Chondrocyte (in vitro differentiated cells): ENCODE results near the gene ITPKB. TPM values are rescaled to one million over a fixed set of nuclear protein-coding genes. Genes with fewer than 3 reads are reported as not detected.

Source experiments
- DNase-seq: peaks from one replicate; pipeline ENCODE4 v3.0.0; 2021; ENCODE audit warnings: mixed read lengths, low spot score
- H3K27ac Mint-ChIP-seq: one replicate; pipeline ENCODE4 v1.8.0; 2021; ENCODE audit warnings: mild to moderate bottlenecking, moderate library complexity, mixed read lengths; ENCODE audit not compliant: unreplicated experiment
- H3K27me3 Mint-ChIP-seq: 2 replicates; pipeline ENCODE4 v1.8.0; 2021; ENCODE audit warnings: low read depth, mixed read lengths
- H3K36me3 Mint-ChIP-seq: 2 replicates; pipeline ENCODE4 v1.8.0; 2021; ENCODE audit warnings: low read depth, mixed read lengths
- H3K4me1 Mint-ChIP-seq: 2 replicates; pipeline ENCODE4 v1.8.0; 2021; ENCODE audit warnings: low read depth, mild to moderate bottlenecking, mixed read lengths
- H3K4me3 Mint-ChIP-seq: one replicate; pipeline ENCODE4 v1.8.0; 2021; ENCODE audit warnings: mild to moderate bottlenecking, moderate library complexity, mixed read lengths; ENCODE audit not compliant: unreplicated experiment
- H3K9me3 Mint-ChIP-seq: 2 replicates; pipeline ENCODE4 v1.8.0; 2021; ENCODE audit warnings: low read depth, mixed read lengths
- CTCF ChIP-seq: fragments of 200-600 bp; sonication (generic); IDR thresholded peaks from 2 replicates; pipeline ENCODE4 v1.5.0; 2021; ENCODE audit warnings: antibody characterized with exemption, mild to moderate bottlenecking, moderate library complexity
- total RNA-seq: library from RNA; stranded (reverse); gene quantifications from 3 replicates; pipeline ENCODE4 v1.2.1, GENCODE V29; 2021

The ITPKB gene
- total RNA-seq, 1 donor from 2014 or later: 13.4 TPM

GRCh38 chr1:226627050-226627755, 111.9 kb downstream of the ITPKB start:
- Mint-ChIP-seq H3K4me1 (peaks cover 9% of the 10 kb centered on the region), H3K9me3 (peaks cover 3% of the 10 kb centered on the region), H3K4me3 (no peak overlapping the region), H3K27ac (no peak overlapping the region), H3K27me3 (no peaks in the 10 kb centered on the region), H3K36me3 (no peaks in the 10 kb centered on the region)
- peak; percentile 17 for DNase-seq
- no peak for TF ChIP-seq CTCF

- H3K36me3 Mint-ChIP-seq: peaks cover 2% of the 10 kb centered on the region
- peak; percentile 46 for DNase-seq
Measured at GRCh38 chr1:226626577-226626956, 112.5 kb downstream of the ITPKB start.

GRCh38 chr1:226625832-226626576, 113.1 kb downstream of the ITPKB start:
- peak; percentile 68 for DNase-seq
- TF ChIP-seq CTCF: no peak
- Mint-ChIP-seq H3K27me3 (no peaks in the 10 kb centered on the region), H3K9me3 (peaks cover 14% of the 10 kb centered on the region), H3K4me1 (peaks cover 9% of the 10 kb centered on the region), H3K27ac (no peak overlapping the region), H3K4me3 (no peak overlapping the region), H3K36me3 (peaks cover 3% of the 10 kb centered on the region)

More at GRCh38 chr1:226626577-226626956, 112.5 kb downstream of the ITPKB start:
- H3K9me3 Mint-ChIP-seq: peaks cover 9% of the 10 kb centered on the region
- no peak overlapping the region for H3K27ac Mint-ChIP-seq
- H3K4me1 Mint-ChIP-seq: peaks cover 9% of the 10 kb centered on the region
- H3K27me3 Mint-ChIP-seq: no peaks in the 10 kb centered on the region
- H3K4me3 Mint-ChIP-seq: no peak overlapping the region
- peak; percentile 98 for TF ChIP-seq CTCF

- peaks cover 9% of the 10 kb centered on the region for H3K4me1 Mint-ChIP-seq
- no peak for TF ChIP-seq CTCF
- DNase-seq: peak; percentile 65
- peaks cover 14% of the 10 kb centered on the region for H3K9me3 Mint-ChIP-seq
- H3K27me3 Mint-ChIP-seq: no peaks in the 10 kb centered on the region
- H3K27ac Mint-ChIP-seq: no peak overlapping the region
- H3K36me3 Mint-ChIP-seq: peaks cover 3% of the 10 kb centered on the region
- H3K4me3 Mint-ChIP-seq: no peak overlapping the region
Measured at GRCh38 chr1:226625326-226625725, 113.8 kb downstream of the ITPKB start.

- H3K4me1 Mint-ChIP-seq: peaks cover 9% of the 10 kb centered on the region
- H3K4me3 Mint-ChIP-seq: no peak overlapping the region
- H3K27ac Mint-ChIP-seq: no peak overlapping the region
- DNase-seq: peak; percentile 37
- no peak for TF ChIP-seq CTCF
- peaks cover 3% of the 10 kb centered on the region for H3K36me3 Mint-ChIP-seq
- H3K9me3 Mint-ChIP-seq: peaks cover 14% of the 10 kb centered on the region
- peaks cover under 1% of the 10 kb centered on the region for H3K27me3 Mint-ChIP-seq
Measured at GRCh38 chr1:226624526-226624925, 114.6 kb downstream of the ITPKB start.
